PC-3 (cell line): Measurements from ENCODE around the gene PNMA1.

Source experiments
- CTCF ChIP-seq: fragments of 300-600 bp; sonication (generic); conservative IDR thresholded peaks from 2 replicates; pipeline ENCODE4 v1.5.1; 2017; ENCODE audit warnings: antibody characterized with exemption, low read depth, mild to moderate bottlenecking, low read length
- EZH2 ChIP-seq: fragments of 300-600 bp; sonication (generic); IDR thresholded peaks from one replicate; pipeline ENCODE4 v1.6.1; 2017; ENCODE audit warnings: antibody characterized with exemption, mild to moderate bottlenecking, low read length; ENCODE audit not compliant: unreplicated experiment
- EZH2phosphoT487 ChIP-seq: fragments of 300-600 bp; sonication (generic); IDR thresholded peaks from 2 replicates; pipeline ENCODE4 v1.6.1; 2018; ENCODE audit warnings: mild to moderate bottlenecking, antibody characterized with exemption, low read length, borderline replicate concordance

- no peak for TF ChIP-seq EZH2
- TF ChIP-seq EZH2phosphoT487, result no peak
- no peak for TF ChIP-seq CTCF
Measured at GRCh38 chr14:73717266-73717665, 3.1 kb upstream of the PNMA1 start.
